GM12892 (cell line): ENCODE measurements around the gene MICOS13.

Source experiments
- POLR2A ChIP-seq: IDR thresholded peaks from 2 replicates; pipeline ENCODE4 v1.6.1; 2011; ENCODE audit warnings: low read depth, low read length, control low read depth
- POLR2AphosphoS5 ChIP-seq: IDR thresholded peaks from 2 replicates; pipeline ENCODE4 v1.6.1; 2011; ENCODE audit warnings: low read depth, low read length, control low read depth

- TF ChIP-seq POLR2A, result peak; percentile 54
- TF ChIP-seq POLR2AphosphoS5, result peak; percentile 78
Observed at GRCh38 chr19:5697022-5697889, 16.9 kb upstream of the MICOS13 start.
